RWPE2 (cell line): ENCODE data around the gene PITX3.

Experiments
- ATAC-seq: fragments of 200-7000 bp; cut with Tn5 transposase; 3 replicates; pipeline ENCODE4 v1.9.1; 2021; ENCODE audit warnings: low read depth
- DNase-seq: peaks from one replicate; pipeline ENCODE4 v3.0.0-alpha.2; 2020; ENCODE audit warnings: low spot score
- H3K27ac ChIP-seq: fragments of 450-650 bp; 2 replicates; pipeline ENCODE4 v1.5.1; 2017; ENCODE audit warnings: mild to moderate bottlenecking; ENCODE audit not compliant: poor library complexity, severe bottlenecking
- H3K27me3 ChIP-seq: fragments of 250-450 bp; sonication (Bioruptor Pico); 2 replicates; pipeline ENCODE4 v1.5.1; 2021; ENCODE audit warnings: mild to moderate bottlenecking, moderate library complexity; ENCODE audit not compliant: insufficient read depth, poor library complexity, severe bottlenecking
- H3K36me3 ChIP-seq: fragments of 250-450 bp; sonication (Bioruptor Pico); 2 replicates; pipeline ENCODE4 v1.5.1; 2020; ENCODE audit warnings: low read depth, mild to moderate bottlenecking, moderate library complexity
- H3K4me1 ChIP-seq: fragments of 250-450 bp; sonication (Bioruptor Pico); 2 replicates; pipeline ENCODE4 v1.5.1; 2021; ENCODE audit warnings: mild to moderate bottlenecking, moderate library complexity; ENCODE audit not compliant: insufficient read depth, poor library complexity, severe bottlenecking
- H3K4me3 ChIP-seq: fragments of 250-450 bp; sonication (Bioruptor Pico); 2 replicates; pipeline ENCODE4 v1.5.1; 2021; ENCODE audit warnings: mild to moderate bottlenecking, moderate library complexity; ENCODE audit not compliant: severe bottlenecking
- H3K9me3 ChIP-seq: fragments of 250-450 bp; sonication (Bioruptor Pico); 2 replicates; pipeline ENCODE4 v1.5.1; 2021; ENCODE audit warnings: mild to moderate bottlenecking, moderate library complexity; ENCODE audit not compliant: severe bottlenecking
- CTCF ChIP-seq: fragments of 450-650 bp; IDR thresholded peaks from one replicate; pipeline ENCODE4 v1.5.1; 2017; ENCODE audit warnings: mild to moderate bottlenecking, moderate library complexity; ENCODE audit not compliant: poor library complexity, severe bottlenecking

The PITX3 gene

GRCh38 chr10:102188298-102188940 is 52.9 kb downstream of the PITX3 start:
- TF ChIP-seq CTCF = no peak
- H3K4me3 ChIP-seq = no peak overlapping the region
- DNase-seq = no peak
- ATAC-seq = no peak; the same call in 2 of the 3 replicates
- no peaks in the 10 kb centered on the region for H3K36me3 ChIP-seq
- H3K4me1 ChIP-seq = no peaks in the 10 kb centered on the region
- H3K9me3 ChIP-seq = no peaks in the 10 kb centered on the region
- no peak overlapping the region for H3K27ac ChIP-seq
- no peaks in the 10 kb centered on the region for H3K27me3 ChIP-seq

- Histone ChIP-seq H3K4me3 (no peak overlapping the region), H3K9me3 (no peaks in the 10 kb centered on the region), H3K4me1 (no peaks in the 10 kb centered on the region), H3K27ac (no peak overlapping the region), H3K36me3 (no peaks in the 10 kb centered on the region), H3K27me3 (no peaks in the 10 kb centered on the region)
- no peak for DNase-seq
- no peak for ATAC-seq
- no peak for TF ChIP-seq CTCF
Measured at GRCh38 chr10:102185811-102186527, 55.3 kb downstream of the PITX3 start.

GRCh38 chr10:102185272-102185671 is 56.0 kb downstream of the PITX3 start:
- DNase-seq = no peak
- no peak for TF ChIP-seq CTCF
- no peaks in the 10 kb centered on the region for H3K36me3 ChIP-seq
- no peaks in the 10 kb centered on the region for H3K27me3 ChIP-seq
- H3K4me1 ChIP-seq = no peaks in the 10 kb centered on the region
- no peak for ATAC-seq
- H3K27ac ChIP-seq = no peak overlapping the region
- no peak overlapping the region for H3K4me3 ChIP-seq
- H3K9me3 ChIP-seq = no peaks in the 10 kb centered on the region

- H3K36me3 ChIP-seq = no peaks in the 10 kb centered on the region
Measured at GRCh38 chr10:102184606-102185005, 56.7 kb downstream of the PITX3 start.

More at GRCh38 chr10:102184606-102185005, 56.7 kb downstream of the PITX3 start:
- ATAC-seq (no peak), DNase-seq (no peak)
- TF ChIP-seq CTCF = no peak
- no peaks in the 10 kb centered on the region for H3K4me1 ChIP-seq
- H3K4me3 ChIP-seq = no peak overlapping the region
- no peak overlapping the region for H3K27ac ChIP-seq
- H3K9me3 ChIP-seq = no peaks in the 10 kb centered on the region
- no peaks in the 10 kb centered on the region for H3K27me3 ChIP-seq
